K562 (cell line): ENCODE results near the gene SCRN2. TPM values are rescaled to one million over a fixed set of nuclear protein-coding genes. Genes with fewer than 3 reads are reported as not detected.

Source experiments
- HLTF ChIP-seq: fragments of 450-650 bp; IDR thresholded peaks from 2 replicates; pipeline ENCODE4 v1.6.1; 2016
- PRDM10 ChIP-seq: fragments of 450-650 bp; IDR thresholded peaks from 2 replicates; pipeline ENCODE4 v1.6.1; 2018; ENCODE audit not compliant: partially characterized antibody
- PRPF4 ChIP-seq: fragments of 200-400 bp; formaldehyde crosslinking; IDR thresholded peaks from one replicate; pipeline ENCODE4 v1.6.1; 2017; ENCODE audit warnings: low read length, low read depth, mild to moderate bottlenecking; ENCODE audit not compliant: insufficient read depth, poor library complexity, severe bottlenecking
- PTTG1 ChIP-seq: fragments of 450-650 bp; IDR thresholded peaks from 2 replicates; pipeline ENCODE4 v1.6.1; 2016; ENCODE audit warnings: low read depth, mild to moderate bottlenecking, missing genetic modification characterization, missing compliant biosample characterization
- RBM34 ChIP-seq: fragments of 200-400 bp; formaldehyde crosslinking; IDR thresholded peaks from 2 replicates; pipeline ENCODE4 v1.6.1; 2018; ENCODE audit warnings: low read length, borderline replicate concordance; ENCODE audit not compliant: insufficient read depth
- RFX1 ChIP-seq: fragments of 450-650 bp; IDR thresholded peaks from 2 replicates; pipeline ENCODE4 v1.6.1; 2016; ENCODE audit warnings: mild to moderate bottlenecking, moderate library complexity
- TCFL5 ChIP-seq: fragments of 250-450 bp; sonication (Bioruptor Pico); conservative IDR thresholded peaks from 2 replicates; pipeline ENCODE4 v1.6.1; 2021; ENCODE audit warnings: mild to moderate bottlenecking, moderate library complexity, matching md5 sums
- ZMIZ1 ChIP-seq, 2 experiments: fragments of 150-350 bp in 1 of 2; IDR thresholded peaks; 2 replicates each; pipeline ENCODE4 v1.6.1; 2012 to 2016; ENCODE audit warnings: low read depth in 2 of 2, low read length in 2 of 2, mild to moderate bottlenecking in 1 of 2, moderate library complexity in 1 of 2
- ZNF318 ChIP-seq, 2 experiments: fragments of 450-650 bp; IDR thresholded peaks; 2 replicates each; pipeline ENCODE4 v1.6.1; 2016; ENCODE audit warnings: mild to moderate bottlenecking in 2 of 2, borderline replicate concordance in 1 of 2, low read depth in 1 of 2, moderate library complexity in 1 of 2
- ZNF707 ChIP-seq: fragments of 250-450 bp; sonication (Bioruptor Pico); conservative IDR thresholded peaks from 2 replicates; pipeline ENCODE4 v1.8.0; 2022; ENCODE audit warnings: inconsistent platforms, mild to moderate bottlenecking, moderate library complexity
- ZSCAN29 ChIP-seq: fragments of 450-650 bp; IDR thresholded peaks from 2 replicates; pipeline ENCODE4 v1.6.1; 2017
- polyA plus RNA-seq, 8 experiments: library from polyadenylated mRNA; depleted of rRNA in 4 of 8; stranded (reverse) in 5 of 8; unstranded in 3 of 8; fragments of >200 nt; fragmentation: Nextera tagmentation in 2 of 8; fragmentation: Illumina TruSeq in 1 of 8; extraction: Ambion mirVana in 2 of 8; extraction: Trizol in 1 of 8; gene quantifications; 2 replicates each; pipeline versions ENCODE4 v1.2.1 to v1.2.3, GENCODE V29; 2011 to 2014; ENCODE audit warnings: inconsistent platforms in 1 of 8, missing spikeins in 1 of 8
- total RNA-seq, 7 experiments: library from RNA; depleted of rRNA in 6 of 7; stranded (reverse); fragments of >200 nt in 6 of 7; fragmentation: Illumina TruSeq in 2 of 7; extraction: Trizol in 2 of 7; gene quantifications; 2 replicates each; pipeline versions ENCODE4 v1.2.1 to v1.2.3, GENCODE V29; 2011 to 2021; ENCODE audit warnings: low replicate concordance in 1 of 7

Gene SCRN2
- total and polyA plus RNA-seq, 9 of the 15 experiments (the other 6 are each of a cell fraction or from before 2014, with no cell fraction given) = 0.25 to 32.9 (median 13.6) TPM

- TF ChIP-seq ZMIZ1 (IDR thresholded peaks at IDR 0.05; ENCODE audit: low read depth in 2 of 2, low read length in 2 of 2) = no peak
- no peak for TF ChIP-seq TCFL5
- no peak for TF ChIP-seq PRDM10
- no peak for TF ChIP-seq ZNF318 (IDR thresholded peaks at IDR 0.05; ENCODE audit: borderline replicate concordance in 1 of 2, low read depth in 1 of 2)
- no peak for TF ChIP-seq RFX1
- 0 out of 2 replicates have a peak, but pooled peaks have one; percentile 26 for TF ChIP-seq ZSCAN29
- no peak for TF ChIP-seq HLTF
- TF ChIP-seq PTTG1 (tag) = no peak
- no peak for TF ChIP-seq PRPF4
- no peak for TF ChIP-seq ZNF707
- TF ChIP-seq RBM34 = no peak
Observed at GRCh38 chr17:47889734-47890529, 48.9 kb upstream of the SCRN2 start (continued).
